CD4-positive, alpha-beta T cell treated with Interleukin-1 beta for 1 hour (primary cell): Measurements from ENCODE around the gene SNAPC2.

Experiments used
- DNase-seq, 2 donors: peaks; one replicate each; pipeline ENCODE4 v3.0.0-alpha.2; 2020 to 2022

The SNAPC2 gene

DNA sequence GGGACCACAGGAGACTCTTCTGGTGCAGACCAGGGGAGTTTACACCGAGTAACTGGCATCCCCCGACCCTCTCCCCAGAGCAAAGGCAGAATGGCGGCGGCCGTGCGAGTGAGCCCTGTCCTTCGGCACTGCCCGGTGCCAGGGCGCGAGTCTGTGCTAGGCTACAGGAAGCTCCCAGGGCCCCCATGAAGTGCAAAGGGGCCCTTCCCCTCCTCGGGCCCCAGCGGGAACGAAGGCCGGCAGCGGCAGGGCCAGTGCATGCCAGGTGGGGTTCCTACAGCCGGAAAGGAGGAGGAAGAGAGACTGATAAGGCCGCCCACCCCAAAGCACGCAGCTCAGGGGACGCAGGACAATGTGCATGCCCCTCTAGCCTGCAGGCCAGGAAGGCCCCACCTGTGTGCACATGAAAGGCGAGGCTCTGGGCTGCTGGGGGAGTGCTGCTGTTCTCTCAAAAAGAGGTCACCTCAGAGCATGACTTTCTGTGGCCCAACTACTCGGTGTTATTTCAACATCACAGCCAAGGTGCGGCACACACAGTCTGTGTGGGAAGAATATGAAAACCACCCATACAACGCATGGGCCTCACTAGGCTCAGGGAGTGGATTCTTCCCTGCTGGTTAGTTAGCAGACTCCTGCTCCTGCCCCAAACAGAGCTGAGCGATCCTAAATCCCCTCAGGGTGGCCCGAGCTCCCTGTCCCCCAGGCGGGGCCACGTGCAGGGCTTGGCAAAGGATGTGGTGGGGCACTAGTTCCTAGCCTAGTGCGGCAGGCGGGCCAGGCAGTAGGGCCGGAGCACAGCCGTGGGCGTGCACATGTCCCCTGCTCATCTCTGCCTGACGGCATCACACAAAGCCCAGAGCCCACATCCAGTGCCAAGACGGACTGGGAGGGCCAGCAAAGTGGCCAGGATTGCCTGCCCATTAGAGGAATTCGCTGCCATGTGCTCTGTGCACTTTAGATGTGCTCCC, 51.7 kb downstream of the SNAPC2 start:
- DNase-seq = no peak
